22Rv1 (cell line): ENCODE data around the gene KDM4C.

Source experiments
- CTCF ChIP-seq: fragments of 450-650 bp; IDR thresholded peaks from 2 replicates; pipeline ENCODE4 v1.5.1; 2017; ENCODE audit warnings: mild to moderate bottlenecking
- ZFX ChIP-seq: fragments of 450-650 bp; IDR thresholded peaks from 2 replicates; pipeline ENCODE4 v1.6.1; 2017; ENCODE audit warnings: antibody characterized with exemption, borderline replicate concordance

GRCh38 chr9:6880626-6881025 is 122.9 kb downstream of the KDM4C start:
- TF ChIP-seq CTCF (no peak), ZFX (no peak)
